Endodermal cell (in vitro differentiated cells): ENCODE measurements around the gene CSDE1. TPM values are rescaled to one million over a fixed set of nuclear protein-coding genes. Genes with fewer than 3 reads are reported as not detected.

ENCODE experiments used
- DNase-seq: peaks from one replicate; pipeline ENCODE4 v3.0.0-alpha.2; 2017
- H3K27ac ChIP-seq: 2 replicates; pipeline ENCODE4 v1.5.1; 2013; ENCODE audit warnings: mild to moderate bottlenecking, low read depth, low read length, moderate library complexity
- H3K27me3 ChIP-seq: 2 replicates; pipeline ENCODE4 v1.6.1; 2013; ENCODE audit warnings: mild to moderate bottlenecking, low read length, moderate library complexity; ENCODE audit not compliant: insufficient read depth, control insufficient read depth, poor library complexity, severe bottlenecking
- H3K36me3 ChIP-seq: 2 replicates; pipeline ENCODE4 v1.7.0; 2013; ENCODE audit warnings: mild to moderate bottlenecking, low read length, moderate library complexity; ENCODE audit not compliant: control insufficient read depth, insufficient read depth
- H3K4me1 ChIP-seq: one replicate; pipeline ENCODE4 v1.7.0; 2013; ENCODE audit warnings: low read length; ENCODE audit not compliant: control insufficient read depth, insufficient read depth
- H3K4me3 ChIP-seq: 2 replicates; pipeline ENCODE4 v1.5.1; 2013; ENCODE audit warnings: mild to moderate bottlenecking, low read length, moderate library complexity
- H3K9ac ChIP-seq: 2 replicates; pipeline ENCODE4 v1.6.1; 2013; ENCODE audit warnings: mild to moderate bottlenecking, low read length, moderate library complexity; ENCODE audit not compliant: poor library complexity, severe bottlenecking; ENCODE audit errors: extremely low read depth
- H3K9me3 ChIP-seq: 2 replicates; pipeline ENCODE4 v1.6.1; 2013; ENCODE audit warnings: mild to moderate bottlenecking, low read length, moderate library complexity; ENCODE audit not compliant: control insufficient read depth
- H3K27ac Mint-ChIP-seq: 2 replicates; pipeline ENCODE4 v1.8.0; 2020; ENCODE audit warnings: mixed read lengths
- H3K27me3 Mint-ChIP-seq: 2 replicates; pipeline ENCODE4 v1.8.0; 2021; ENCODE audit warnings: mild to moderate bottlenecking, mixed read lengths; ENCODE audit not compliant: insufficient read depth
- H3K36me3 Mint-ChIP-seq: 2 replicates; pipeline ENCODE4 v1.8.0; 2020; ENCODE audit warnings: low read depth, mixed read lengths
- H3K4me1 Mint-ChIP-seq: 2 replicates; pipeline ENCODE4 v1.8.0; 2020; ENCODE audit warnings: mixed read lengths
- H3K4me3 Mint-ChIP-seq: 2 replicates; pipeline ENCODE4 v1.8.0; 2020; ENCODE audit warnings: mild to moderate bottlenecking, moderate library complexity, mixed read lengths
- H3K9me3 Mint-ChIP-seq: 2 replicates; pipeline ENCODE4 v1.8.0; 2020; ENCODE audit warnings: mild to moderate bottlenecking, mixed read lengths
- WGBS, 2 experiments: methylation state at CpG; one replicate each; pipeline versions ENCODE4 v1.1.5 to v1.1.7; 2013; ENCODE audit warnings: missing lambda C conversion rate in 2 of 2, mixed read lengths in 1 of 2; ENCODE audit not compliant: insufficient coverage in 1 of 2, insufficient read length in 1 of 2; 5-methylcytosine and 5-hydroxymethylcytosine counted together
- total RNA-seq, 2 donors: library from RNA; stranded (reverse); fragmentation: NEBNext Ultra II Directional in 1 of 2; extraction: Animal tissue kit (Norgen Biotek cat#: 25700) in 1 of 2; gene quantifications; 2 replicates in 1 of 2; 3 replicates in 1 of 2; pipeline ENCODE4 v1.2.1, GENCODE V29; 2021
- TF ChIP-seq, protein P1 (sequence below): fragments of 200-600 bp; sonication (generic); conservative IDR thresholded peaks from 2 replicates; pipeline ENCODE4 v1.5.0; 2021; ENCODE audit warnings: antibody characterized with exemption, mild to moderate bottlenecking

The CSDE1 gene
- total RNA-seq, 2 donors from 2014 or later = 491 to 517 TPM

GRCh38 chr1:114712977-114713376, 44.8 kb downstream of the CSDE1 start:
- H3K9me3 ChIP-seq = no peaks in the 10 kb centered on the region
- H3K36me3 ChIP-seq = peaks cover 80% of the 10 kb centered on the region

DNA sequence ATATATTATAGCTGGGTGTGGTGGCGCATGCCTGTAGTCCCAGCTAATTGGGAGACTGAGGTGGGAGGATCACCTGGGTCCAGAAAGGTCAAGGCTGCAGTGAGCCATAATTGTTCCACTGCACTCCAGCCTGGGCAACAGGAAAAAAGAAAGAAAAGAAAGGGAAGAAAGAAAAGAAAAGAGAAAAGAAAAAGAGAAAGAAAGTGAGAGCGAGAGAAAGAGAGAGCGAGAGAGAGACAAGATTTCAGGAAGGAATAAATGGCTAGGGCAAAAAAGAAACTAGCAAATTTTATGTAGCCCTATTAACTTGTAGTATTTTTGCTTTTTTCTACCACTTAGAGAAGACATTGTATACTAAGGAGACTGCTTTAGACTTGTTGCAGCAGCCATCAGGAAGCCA, 47.4 kb downstream of the CSDE1 start:
- H3K4me1 ChIP-seq = no peaks in the 10 kb centered on the region
- no peak overlapping the region for H3K4me3 Mint-ChIP-seq
- TF ChIP-seq, protein P1, sequence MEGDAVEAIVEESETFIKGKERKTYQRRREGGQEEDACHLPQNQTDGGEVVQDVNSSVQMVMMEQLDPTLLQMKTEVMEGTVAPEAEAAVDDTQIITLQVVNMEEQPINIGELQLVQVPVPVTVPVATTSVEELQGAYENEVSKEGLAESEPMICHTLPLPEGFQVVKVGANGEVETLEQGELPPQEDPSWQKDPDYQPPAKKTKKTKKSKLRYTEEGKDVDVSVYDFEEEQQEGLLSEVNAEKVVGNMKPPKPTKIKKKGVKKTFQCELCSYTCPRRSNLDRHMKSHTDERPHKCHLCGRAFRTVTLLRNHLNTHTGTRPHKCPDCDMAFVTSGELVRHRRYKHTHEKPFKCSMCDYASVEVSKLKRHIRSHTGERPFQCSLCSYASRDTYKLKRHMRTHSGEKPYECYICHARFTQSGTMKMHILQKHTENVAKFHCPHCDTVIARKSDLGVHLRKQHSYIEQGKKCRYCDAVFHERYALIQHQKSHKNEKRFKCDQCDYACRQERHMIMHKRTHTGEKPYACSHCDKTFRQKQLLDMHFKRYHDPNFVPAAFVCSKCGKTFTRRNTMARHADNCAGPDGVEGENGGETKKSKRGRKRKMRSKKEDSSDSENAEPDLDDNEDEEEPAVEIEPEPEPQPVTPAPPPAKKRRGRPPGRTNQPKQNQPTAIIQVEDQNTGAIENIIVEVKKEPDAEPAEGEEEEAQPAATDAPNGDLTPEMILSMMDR = no peak
- no peak overlapping the region for H3K27ac ChIP-seq
- no peaks in the 10 kb centered on the region for H3K9me3 Mint-ChIP-seq
- no peak overlapping the region for H3K4me3 ChIP-seq
- DNase-seq = no peak
- no peak overlapping the region for H3K27ac Mint-ChIP-seq
- no peaks in the 10 kb centered on the region for H3K27me3 Mint-ChIP-seq
- peaks cover 88% of the 10 kb centered on the region for H3K36me3 ChIP-seq
- H3K9ac ChIP-seq = no peak overlapping the region
- peaks cover 62% of the 10 kb centered on the region for H3K36me3 Mint-ChIP-seq
- H3K27me3 ChIP-seq = no peaks in the 10 kb centered on the region
- no peaks in the 10 kb centered on the region for H3K4me1 Mint-ChIP-seq
- 94 to 98% methylated on average over 2 to 3 of the region's 3 CpGs for WGBS, 2 experiments
- H3K9me3 ChIP-seq = no peaks in the 10 kb centered on the region

More at GRCh38 chr1:114712977-114713376, 44.8 kb downstream of the CSDE1 start:
- peaks cover 58% of the 10 kb centered on the region for H3K36me3 Mint-ChIP-seq
- H3K27ac Mint-ChIP-seq = no peak overlapping the region
- 90% methylated on average over 4 of the region's 4 CpGs; no CpG with 5 or more reads in 1 of the 2 experiments for WGBS, 2 experiments
- Histone ChIP-seq H3K27me3 (no peaks in the 10 kb centered on the region), H3K4me1 (peaks cover 5% of the 10 kb centered on the region), H3K27ac (no peak overlapping the region), H3K9ac (no peak overlapping the region), H3K4me3 (no peak overlapping the region)
- no peaks in the 10 kb centered on the region for H3K27me3 Mint-ChIP-seq
- TF ChIP-seq, protein P1 = no peak
- no peak overlapping the region for H3K4me3 Mint-ChIP-seq
- no peaks in the 10 kb centered on the region for H3K9me3 Mint-ChIP-seq
- DNase-seq = no peak
- H3K4me1 Mint-ChIP-seq = peaks cover 9% of the 10 kb centered on the region

DNA sequence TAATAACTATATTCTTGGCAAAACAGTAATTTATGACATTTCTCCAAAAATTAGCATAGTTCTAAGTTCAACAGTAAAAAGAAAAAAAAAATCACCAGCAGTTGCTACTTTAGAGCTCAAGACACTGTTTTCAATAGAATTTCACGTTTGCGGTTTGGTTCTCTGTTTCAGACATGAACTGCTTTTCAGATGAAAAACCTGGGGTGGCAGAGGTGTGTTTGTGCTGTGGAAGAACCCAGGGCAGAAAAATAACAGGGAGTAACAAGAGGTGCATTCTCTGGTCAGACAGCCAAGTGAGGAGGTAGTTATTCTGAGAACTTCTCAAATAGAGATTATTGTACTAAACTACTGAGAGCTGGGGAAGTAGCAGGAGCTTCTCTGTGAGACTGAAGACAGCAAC, 50.2 kb downstream of the CSDE1 start:
- WGBS, 2 experiments = 93 to 100% methylated on average over 2 of the region's 2 CpGs
- DNase-seq = no peak
- Histone ChIP-seq H3K9ac (no peak overlapping the region), H3K27me3 (no peaks in the 10 kb centered on the region), H3K27ac (no peak overlapping the region), H3K36me3 (peaks cover 81% of the 10 kb centered on the region), H3K4me3 (no peak overlapping the region), H3K9me3 (no peaks in the 10 kb centered on the region), H3K4me1 (no peaks in the 10 kb centered on the region)
- Mint-ChIP-seq H3K9me3 (no peaks in the 10 kb centered on the region), H3K27me3 (no peaks in the 10 kb centered on the region), H3K27ac (no peak overlapping the region), H3K36me3 (peaks cover 48% of the 10 kb centered on the region), H3K4me3 (no peak overlapping the region), H3K4me1 (no peaks in the 10 kb centered on the region)
- TF ChIP-seq, protein P1 = no peak
